Adipose tissue (tissue), 3 donors: ENCODE data around the gene PPP4R1. TPM values are rescaled to one million over a fixed set of nuclear protein-coding genes. Genes with fewer than 3 reads are reported as not detected.
"Not testable (repeated sequence)": the region's sequence is repeated elsewhere in the genome, so short reads cannot be mapped to it uniquely, and the experiment has no call there.

Experiments
- H3K27ac ChIP-seq: one replicate; pipeline ENCODE4 v1.5.1; 2013; ENCODE audit warnings: low read depth, low read length
- WGBS, 3 donors: extraction: QIAGEN DNeasy Blood & Tissue Kit; methylation state at CpG; one replicate each; pipeline ENCODE4 v1.1.7; 2013; 5-methylcytosine and 5-hydroxymethylcytosine counted together
- polyA plus RNA-seq, 3 donors: library from polyadenylated mRNA; stranded (reverse); fragments of 200-250 nt; gene quantifications; one replicate each; pipeline ENCODE4 v1.2.3, GENCODE V29; 2013
- donor health status: healthy with polysubstance abuse.
- donor health status: Bipolar disorder and iron deficiency.
- donor health status: healthy.

The PPP4R1 gene
- polyA plus RNA-seq, 3 donors = 18.0 to 26.8 (median 24.6) TPM

GRCh38 chr18:9631814-9632496 lies 17.6 kb upstream of the PPP4R1 start:
- no peak overlapping the region for H3K27ac ChIP-seq
- 51 to 82% (median 65%) methylated on average over 5 of the region's 5 CpGs for WGBS, 3 donors

GRCh38 chr18:9630444-9630843 lies 16.1 kb upstream of the PPP4R1 start:
- 85 to 89% (median 85%) methylated on average over 8 of the region's 8 CpGs for WGBS, 3 donors
- no peak overlapping the region for H3K27ac ChIP-seq

GRCh38 chr18:9629709-9630108 lies 15.3 kb upstream of the PPP4R1 start:
- no peak overlapping the region for H3K27ac ChIP-seq
- 70 to 90% (median 87%) methylated on average over 4 of the region's 4 CpGs for WGBS, 3 donors

GRCh38 chr18:9628984-9629383 lies 14.6 kb upstream of the PPP4R1 start:
- no peak overlapping the region for H3K27ac ChIP-seq
- 57 to 96% (median 93%) methylated on average over 5 of the region's 5 CpGs for WGBS, 3 donors

- WGBS, 3 donors = 56 to 61% (median 59%) methylated on average over 3 of the region's 3 CpGs
- no peak overlapping the region for H3K27ac ChIP-seq
These were observed 13.3 kb upstream of the PPP4R1 start for GRCh38 chr18:9627642-9628041.

GRCh38 chr18:9619990-9620389 lies 5.6 kb upstream of the PPP4R1 start:
- no peak overlapping the region for H3K27ac ChIP-seq
- WGBS, 3 donors = 51 to 75% (median 60%) methylated on average over 8 of the region's 8 CpGs

GRCh38 chr18:9619545-9619944 lies 5.2 kb upstream of the PPP4R1 start:
- H3K27ac ChIP-seq = no peak overlapping the region
- WGBS, 3 donors = 36 to 67% (median 45%) methylated on average over 1 of the region's 1 CpG

- H3K27ac ChIP-seq = no peak overlapping the region
- 74 to 81% (median 79%) methylated on average over 3 of the region's 3 CpGs for WGBS, 3 donors
These were observed 4.7 kb upstream of the PPP4R1 start for GRCh38 chr18:9619056-9619455.

GRCh38 chr18:9617006-9617542 lies 2.7 kb upstream of the PPP4R1 start:
- H3K27ac ChIP-seq = no peak overlapping the region
- 73 to 86% (median 79%) methylated on average over 5 of the region's 5 CpGs for WGBS, 3 donors

GRCh38 chr18:9616049-9616448 lies 1.7 kb upstream of the PPP4R1 start:
- WGBS, 3 donors = 82 to 92% (median 91%) methylated on average over 2 of the region's 2 CpGs
- H3K27ac ChIP-seq = no peak overlapping the region

- WGBS, 3 donors = 50 to 60% (median 60%) methylated on average over 13 of the region's 13 CpGs
- no peak overlapping the region for H3K27ac ChIP-seq
These were observed 980 bp upstream of the PPP4R1 start for GRCh38 chr18:9615280-9615797.

- 0 to 1% (median 0%) methylated on average over 30 to 76 of the region's 78 CpGs for WGBS, 3 donors
- peak overlapping the region; percentile 83 for H3K27ac ChIP-seq
These were observed 584 bp downstream of the PPP4R1 start for GRCh38 chr18:9613550-9614400.

- no peak overlapping the region for H3K27ac ChIP-seq
- 36 to 59% (median 52%) methylated on average over 3 of the region's 3 CpGs for WGBS, 3 donors
These were observed 1.4 kb downstream of the PPP4R1 start for GRCh38 chr18:9612977-9613376.

- H3K27ac ChIP-seq = no peak overlapping the region
- 51 to 76% (median 69%) methylated on average over 3 of the region's 3 CpGs for WGBS, 3 donors
These were observed 2.0 kb downstream of the PPP4R1 start for GRCh38 chr18:9612215-9612830.

GRCh38 chr18:9609190-9609589 lies 5.2 kb downstream of the PPP4R1 start:
- no peak overlapping the region for H3K27ac ChIP-seq
- WGBS, 3 donors = 66 to 84% (median 83%) methylated on average over 7 of the region's 7 CpGs

- 19 to 65% (median 27%) methylated on average over 1 of the region's 1 CpG for WGBS, 3 donors
- no peak overlapping the region for H3K27ac ChIP-seq
These were observed 5.6 kb downstream of the PPP4R1 start for GRCh38 chr18:9608728-9609127.

- H3K27ac ChIP-seq = no peak overlapping the region
These were observed 6.1 kb downstream of the PPP4R1 start for GRCh38 chr18:9608298-9608697.

- H3K27ac ChIP-seq = not testable (repeated sequence)
- WGBS, 3 donors = 92 to 96% (median 95%) methylated on average over 5 of the region's 5 CpGs
These were observed 7.2 kb downstream of the PPP4R1 start for GRCh38 chr18:9607111-9607510.

GRCh38 chr18:9606039-9606438 lies 8.3 kb downstream of the PPP4R1 start:
- H3K27ac ChIP-seq = no peak overlapping the region
- WGBS, 3 donors = 94 to 97% (median 96%) methylated on average over 3 of the region's 3 CpGs
